Neural cell (in vitro differentiated cells): ENCODE results near the gene RPS4Y1. TPM values are rescaled to one million over a fixed set of nuclear protein-coding genes. Genes with fewer than 3 reads are reported as not detected.

Experiments used
- H2AFZ ChIP-seq: fragments of 200-600, 300-800 bp; sonication (generic), shearing (Covaris generic); 2 replicates; pipeline ENCODE4 v1.6.0; 2014; ENCODE audit warnings: low read depth, mild to moderate bottlenecking, antibody characterized with exemption, low read length, moderate library complexity
- H3F3A ChIP-seq: fragments of 200-600 bp; shearing (Covaris generic); 2 replicates; pipeline ENCODE4 v1.6.1; 2016; ENCODE audit warnings: mild to moderate bottlenecking, moderate library complexity, mixed read lengths, antibody characterized with exemption, low read length; ENCODE audit not compliant: insufficient read depth, poor library complexity, severe bottlenecking
- H3K27ac ChIP-seq: fragments of 200-600, 300-800 bp; sonication (generic), shearing (Covaris generic); 2 replicates; pipeline ENCODE4 v1.5.1; 2014; ENCODE audit warnings: mild to moderate bottlenecking, low read length, moderate library complexity
- H3K27me3 ChIP-seq: fragments of 300-800, 200-600 bp; sonication (generic), shearing (Covaris generic); 2 replicates; pipeline ENCODE4 v1.6.0; 2014; ENCODE audit warnings: mild to moderate bottlenecking, low read depth, low read length, moderate library complexity; ENCODE audit not compliant: insufficient read depth
- H3K36me3 ChIP-seq: fragments of 300-800, 200-600 bp; sonication (generic), shearing (Covaris generic); 2 replicates; pipeline ENCODE4 v1.5.1; 2014; ENCODE audit warnings: mild to moderate bottlenecking, antibody characterized with exemption, low read length, moderate library complexity; ENCODE audit not compliant: insufficient read depth
- H3K4me2 ChIP-seq: fragments of 300-800, 200-600 bp; sonication (generic), shearing (Covaris generic); 2 replicates; pipeline ENCODE4 v1.6.0; 2014; ENCODE audit warnings: mild to moderate bottlenecking, low read length
- H3K4me3 ChIP-seq: fragments of 300-800, 200-600 bp; sonication (generic), shearing (Covaris generic); 2 replicates; pipeline ENCODE4 v1.5.1; 2014; ENCODE audit warnings: mild to moderate bottlenecking, low read length, moderate library complexity
- H3K79me2 ChIP-seq: fragments of 200-600 bp; shearing (Covaris generic); replicated peaks from 2 replicates; pipeline ENCODE4 v1.6.0; 2014; ENCODE audit warnings: mild to moderate bottlenecking, low read length, moderate library complexity; ENCODE audit not compliant: insufficient read depth
- H3K9ac ChIP-seq: fragments of 300-800, 200-600 bp; sonication (generic), shearing (Covaris generic); 2 replicates; pipeline ENCODE4 v1.6.1; 2016; ENCODE audit warnings: mild to moderate bottlenecking, low read length, mixed read lengths
- H3K9me2 ChIP-seq: fragments of 200-600 bp; shearing (Covaris generic); 2 replicates; pipeline ENCODE4 v1.6.1; 2016; ENCODE audit warnings: mild to moderate bottlenecking, low read length, mixed read lengths; ENCODE audit not compliant: insufficient read depth
- H3K9me3 ChIP-seq: fragments of 200-600, 300-800 bp; sonication (generic), shearing (Covaris generic); 2 replicates; pipeline ENCODE4 v1.6.1; 2016; ENCODE audit warnings: mild to moderate bottlenecking, mixed run types, low read length, moderate library complexity, mixed read lengths
- H4K20me1 ChIP-seq: fragments of 200-600 bp; shearing (Covaris generic); 2 replicates; pipeline ENCODE4 v1.6.1; 2016; ENCODE audit warnings: mild to moderate bottlenecking, mixed run types; ENCODE audit not compliant: insufficient read depth
- EP300 ChIP-seq: fragments of 450-650 bp; conservative IDR thresholded peaks from 2 replicates; pipeline ENCODE4 v1.6.1; 2014; ENCODE audit warnings: antibody characterized with exemption, mild to moderate bottlenecking, moderate library complexity; ENCODE audit not compliant: poor library complexity, severe bottlenecking
- EZH2 ChIP-seq: fragments of 200-600, 300-800 bp; shearing (Covaris generic), sonication (generic); IDR thresholded peaks from 2 replicates; pipeline ENCODE4 v1.6.1; 2014; ENCODE audit warnings: antibody characterized with exemption, low read length, borderline replicate concordance, mild to moderate bottlenecking; ENCODE audit not compliant: insufficient read depth, poor library complexity, severe bottlenecking
- MXI1 ChIP-seq: fragments of 450-650 bp; conservative IDR thresholded peaks from 2 replicates; pipeline ENCODE4 v1.6.1; 2014; ENCODE audit warnings: antibody characterized with exemption, mild to moderate bottlenecking; ENCODE audit not compliant: poor library complexity, severe bottlenecking
- POLR2AphosphoS5 ChIP-seq: IDR thresholded peaks from 2 replicates; pipeline ENCODE4 v1.6.1; 2012
- RAD21 ChIP-seq: fragments of 450-650 bp; conservative IDR thresholded peaks from 2 replicates; pipeline ENCODE4 v1.6.1; 2014; ENCODE audit warnings: antibody characterized with exemption, mild to moderate bottlenecking, moderate library complexity
- SMC3 ChIP-seq: fragments of 450-650 bp; conservative IDR thresholded peaks from 2 replicates; pipeline ENCODE4 v1.6.1; 2014; ENCODE audit warnings: antibody characterized with exemption, mild to moderate bottlenecking, moderate library complexity; ENCODE audit not compliant: poor library complexity
- TAF1 ChIP-seq: IDR thresholded peaks from 2 replicates; pipeline ENCODE4 v1.6.1; 2012; ENCODE audit warnings: low read depth
- polyA plus RNA-seq: library from polyadenylated mRNA; depleted of rRNA; stranded (reverse); fragments of >200 nt; gene quantifications from 2 replicates; pipeline ENCODE4 v1.2.3, GENCODE V29; 2014
- TF ChIP-seq, protein P1 (sequence below): IDR thresholded peaks from 2 replicates; pipeline ENCODE4 v1.6.1; 2012; ENCODE audit warnings: borderline replicate concordance
- TF ChIP-seq, protein P2 (sequence below): fragments of 450-650 bp; IDR thresholded peaks from 2 replicates; pipeline ENCODE4 v1.5.1; 2014; ENCODE audit warnings: antibody characterized with exemption, mild to moderate bottlenecking, moderate library complexity; ENCODE audit not compliant: poor library complexity, severe bottlenecking

RPS4Y1 gene
- polyA plus RNA-seq, 1 donor from 2014 or later, result 224 TPM

DNA sequence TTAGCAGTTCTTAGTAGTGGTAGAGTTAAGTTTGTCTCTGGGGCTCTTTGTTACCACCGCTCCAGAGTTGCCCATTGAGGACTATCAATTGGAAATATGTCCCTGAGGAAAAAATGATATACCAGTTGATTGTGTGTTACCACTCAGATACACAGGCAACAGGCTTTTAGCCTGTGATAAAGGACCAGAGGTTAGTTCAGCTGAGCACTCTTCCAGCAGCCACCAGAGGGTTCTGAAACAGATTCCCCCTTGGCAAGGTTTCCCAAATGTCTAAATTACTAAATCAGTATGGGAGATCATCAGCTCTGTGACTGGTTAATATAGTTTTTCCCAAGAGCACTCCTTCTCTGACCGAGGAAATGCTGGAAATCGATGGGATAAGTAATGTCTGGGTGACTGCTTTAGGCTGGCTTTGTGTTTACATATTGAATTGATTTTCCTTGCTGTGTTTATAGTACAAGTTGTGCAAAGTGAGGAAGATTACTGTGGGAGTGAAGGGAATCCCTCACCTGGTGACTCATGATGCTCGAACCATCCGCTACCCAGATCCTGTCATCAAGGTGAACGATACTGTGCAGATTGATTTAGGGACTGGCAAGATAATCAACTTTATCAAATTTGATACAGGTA is 12.9 kb downstream of the RPS4Y1 start:
- no peak for TF ChIP-seq POLR2AphosphoS5
- TF ChIP-seq, protein P1, sequence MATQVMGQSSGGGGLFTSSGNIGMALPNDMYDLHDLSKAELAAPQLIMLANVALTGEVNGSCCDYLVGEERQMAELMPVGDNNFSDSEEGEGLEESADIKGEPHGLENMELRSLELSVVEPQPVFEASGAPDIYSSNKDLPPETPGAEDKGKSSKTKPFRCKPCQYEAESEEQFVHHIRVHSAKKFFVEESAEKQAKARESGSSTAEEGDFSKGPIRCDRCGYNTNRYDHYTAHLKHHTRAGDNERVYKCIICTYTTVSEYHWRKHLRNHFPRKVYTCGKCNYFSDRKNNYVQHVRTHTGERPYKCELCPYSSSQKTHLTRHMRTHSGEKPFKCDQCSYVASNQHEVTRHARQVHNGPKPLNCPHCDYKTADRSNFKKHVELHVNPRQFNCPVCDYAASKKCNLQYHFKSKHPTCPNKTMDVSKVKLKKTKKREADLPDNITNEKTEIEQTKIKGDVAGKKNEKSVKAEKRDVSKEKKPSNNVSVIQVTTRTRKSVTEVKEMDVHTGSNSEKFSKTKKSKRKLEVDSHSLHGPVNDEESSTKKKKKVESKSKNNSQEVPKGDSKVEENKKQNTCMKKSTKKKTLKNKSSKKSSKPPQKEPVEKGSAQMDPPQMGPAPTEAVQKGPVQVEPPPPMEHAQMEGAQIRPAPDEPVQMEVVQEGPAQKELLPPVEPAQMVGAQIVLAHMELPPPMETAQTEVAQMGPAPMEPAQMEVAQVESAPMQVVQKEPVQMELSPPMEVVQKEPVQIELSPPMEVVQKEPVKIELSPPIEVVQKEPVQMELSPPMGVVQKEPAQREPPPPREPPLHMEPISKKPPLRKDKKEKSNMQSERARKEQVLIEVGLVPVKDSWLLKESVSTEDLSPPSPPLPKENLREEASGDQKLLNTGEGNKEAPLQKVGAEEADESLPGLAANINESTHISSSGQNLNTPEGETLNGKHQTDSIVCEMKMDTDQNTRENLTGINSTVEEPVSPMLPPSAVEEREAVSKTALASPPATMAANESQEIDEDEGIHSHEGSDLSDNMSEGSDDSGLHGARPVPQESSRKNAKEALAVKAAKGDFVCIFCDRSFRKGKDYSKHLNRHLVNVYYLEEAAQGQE, result no peak
- TF ChIP-seq MXI1, result no peak
- no peak for TF ChIP-seq RAD21
- TF ChIP-seq EP300, result no peak
- no peak for TF ChIP-seq SMC3
- TF ChIP-seq, protein P2, sequence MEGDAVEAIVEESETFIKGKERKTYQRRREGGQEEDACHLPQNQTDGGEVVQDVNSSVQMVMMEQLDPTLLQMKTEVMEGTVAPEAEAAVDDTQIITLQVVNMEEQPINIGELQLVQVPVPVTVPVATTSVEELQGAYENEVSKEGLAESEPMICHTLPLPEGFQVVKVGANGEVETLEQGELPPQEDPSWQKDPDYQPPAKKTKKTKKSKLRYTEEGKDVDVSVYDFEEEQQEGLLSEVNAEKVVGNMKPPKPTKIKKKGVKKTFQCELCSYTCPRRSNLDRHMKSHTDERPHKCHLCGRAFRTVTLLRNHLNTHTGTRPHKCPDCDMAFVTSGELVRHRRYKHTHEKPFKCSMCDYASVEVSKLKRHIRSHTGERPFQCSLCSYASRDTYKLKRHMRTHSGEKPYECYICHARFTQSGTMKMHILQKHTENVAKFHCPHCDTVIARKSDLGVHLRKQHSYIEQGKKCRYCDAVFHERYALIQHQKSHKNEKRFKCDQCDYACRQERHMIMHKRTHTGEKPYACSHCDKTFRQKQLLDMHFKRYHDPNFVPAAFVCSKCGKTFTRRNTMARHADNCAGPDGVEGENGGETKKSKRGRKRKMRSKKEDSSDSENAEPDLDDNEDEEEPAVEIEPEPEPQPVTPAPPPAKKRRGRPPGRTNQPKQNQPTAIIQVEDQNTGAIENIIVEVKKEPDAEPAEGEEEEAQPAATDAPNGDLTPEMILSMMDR, result no peak
- no peak for TF ChIP-seq EZH2
- Histone ChIP-seq H3K4me3 (no peak overlapping the region), H3K9ac (no peak overlapping the region), H3F3A (no peaks in the 10 kb centered on the region), H3K79me2 (no peaks in the 10 kb centered on the region), H2AFZ (no peak overlapping the region), H3K4me2 (no peak overlapping the region), H3K9me3 (no peaks in the 10 kb centered on the region), H3K9me2 (no peaks in the 10 kb centered on the region), H3K36me3 (no peaks in the 10 kb centered on the region), H3K27ac (no peak overlapping the region), H3K27me3 (no peaks in the 10 kb centered on the region), H4K20me1 (no peaks in the 10 kb centered on the region)

DNA sequence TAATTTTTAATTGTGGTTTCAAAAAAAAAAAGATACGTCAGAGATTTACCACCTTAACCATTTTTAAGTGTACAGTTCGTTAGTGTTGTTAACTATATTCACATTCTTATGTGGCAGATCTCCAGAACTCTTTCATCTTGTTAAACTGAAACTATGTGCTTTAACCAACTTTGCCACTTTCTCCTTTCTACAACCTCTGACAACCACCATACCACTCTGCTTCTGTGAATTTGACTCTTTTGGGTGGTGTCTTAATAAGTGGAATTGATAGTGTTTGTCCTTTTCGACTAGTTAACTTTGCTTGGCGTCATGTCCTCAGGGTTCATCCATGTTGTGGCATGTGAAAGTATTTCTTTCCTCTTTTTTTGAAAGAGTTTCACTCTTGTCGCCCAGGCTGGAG is 15.7 kb downstream of the RPS4Y1 start:
- H3K4me2 ChIP-seq, result no peak overlapping the region
- no peak overlapping the region for H2AFZ ChIP-seq
- H3K27ac ChIP-seq, result no peak overlapping the region
- no peaks in the 10 kb centered on the region for H4K20me1 ChIP-seq
- no peaks in the 10 kb centered on the region for H3K79me2 ChIP-seq
- no peaks in the 10 kb centered on the region for H3F3A ChIP-seq
- H3K9me3 ChIP-seq, result no peaks in the 10 kb centered on the region
- H3K9ac ChIP-seq, result no peak overlapping the region
- H3K4me3 ChIP-seq, result no peak overlapping the region
- H3K9me2 ChIP-seq, result no peaks in the 10 kb centered on the region
- H3K36me3 ChIP-seq, result no peaks in the 10 kb centered on the region
- no peaks in the 10 kb centered on the region for H3K27me3 ChIP-seq
- TF ChIP-seq, protein P1, result no peak
- TF ChIP-seq, protein P2, result no peak
- TF ChIP-seq TAF1 (no peak), EZH2 (no peak), SMC3 (no peak), POLR2AphosphoS5 (no peak), RAD21 (no peak), MXI1 (no peak), EP300 (no peak)
